HG03280 (cell line): ENCODE measurements around the gene FGF18.

Experiments
- ATAC-seq: cut with Tn5 transposase; IDR thresholded peaks from one replicate; pipeline ENCODE4 v1.9.1; 2021; ENCODE audit warnings: mild to moderate bottlenecking, moderate library complexity; ENCODE audit not compliant: unreplicated experiment

FGF18 gene

DNA sequence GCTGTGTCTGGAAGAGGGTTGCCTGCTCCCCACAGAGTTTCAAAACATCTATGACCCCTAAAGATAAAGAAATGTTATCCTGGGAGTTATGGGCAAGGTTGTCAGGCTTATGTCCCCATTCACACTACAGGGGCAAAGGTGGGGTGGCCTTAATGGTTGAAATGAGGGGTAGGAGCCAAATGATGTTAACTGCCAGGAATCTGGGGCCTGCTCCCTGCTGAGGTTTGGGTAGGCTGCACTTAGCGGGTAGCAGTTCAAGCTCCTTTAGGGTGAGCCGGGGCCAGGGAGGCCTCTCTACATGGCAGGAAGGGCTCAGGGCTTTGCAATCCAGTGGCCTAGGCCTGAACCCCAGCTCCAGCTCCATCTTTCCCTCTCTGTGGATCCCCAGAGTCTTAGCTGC lies 3.0 kb downstream of the FGF18 start:
- no peak for ATAC-seq

DNA sequence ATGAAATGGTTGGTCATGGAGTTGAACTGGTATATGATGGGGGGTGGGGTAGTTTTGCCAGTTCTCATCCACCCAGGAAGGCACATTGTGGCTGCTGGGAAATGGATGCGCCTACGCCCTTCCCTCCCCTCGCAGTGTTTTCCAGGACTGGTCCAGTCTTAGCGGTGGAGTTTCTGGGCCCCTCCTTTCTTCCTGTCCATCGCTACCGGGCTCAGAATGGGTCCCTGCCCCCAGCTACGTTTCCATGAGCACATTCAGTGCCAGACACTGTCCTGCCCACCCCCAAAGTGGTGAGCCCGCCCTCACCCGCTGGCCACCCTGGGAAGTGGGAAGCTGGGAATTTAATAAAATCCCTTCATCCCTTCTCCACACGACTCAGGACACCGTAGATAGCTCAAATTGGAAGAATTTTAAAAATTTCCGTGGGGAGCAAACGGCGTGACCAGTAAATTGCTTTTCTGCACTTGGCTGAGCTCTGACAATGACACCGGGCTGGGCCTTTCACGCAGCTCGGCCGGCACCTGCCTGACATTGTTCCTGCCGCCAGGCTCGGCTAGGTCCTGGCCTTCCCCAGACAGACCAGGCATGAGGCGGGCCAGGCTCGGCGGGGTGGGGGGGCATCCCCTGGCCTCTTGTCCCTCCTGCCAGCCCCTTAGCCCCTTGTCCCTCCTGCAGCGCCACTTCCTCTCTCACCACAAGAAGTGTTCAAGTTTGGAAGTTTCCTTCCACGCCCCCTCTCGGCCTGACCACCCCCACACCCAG lies 3.6 kb downstream of the FGF18 start:
- no peak for ATAC-seq

DNA sequence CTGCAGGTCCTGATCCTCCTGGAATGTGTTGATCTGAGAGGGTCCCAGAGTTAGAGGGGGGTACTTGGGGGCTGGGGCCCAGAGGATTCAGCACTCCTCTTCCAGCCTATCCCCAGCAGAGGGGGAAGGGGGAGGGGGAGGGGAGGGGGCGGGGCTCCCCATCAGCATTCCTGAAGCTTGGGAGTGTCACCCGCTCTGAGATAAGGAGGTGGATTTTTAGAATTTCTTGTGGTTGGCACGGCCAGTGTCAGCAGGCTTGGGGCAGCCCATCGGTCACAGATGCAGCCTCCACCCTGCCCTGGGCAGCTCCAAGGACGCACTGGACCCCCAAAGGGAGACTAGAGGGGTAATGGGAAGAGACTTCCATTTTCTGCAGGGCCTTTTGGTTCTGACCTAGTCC lies 5.3 kb downstream of the FGF18 start:
- no peak for ATAC-seq

DNA sequence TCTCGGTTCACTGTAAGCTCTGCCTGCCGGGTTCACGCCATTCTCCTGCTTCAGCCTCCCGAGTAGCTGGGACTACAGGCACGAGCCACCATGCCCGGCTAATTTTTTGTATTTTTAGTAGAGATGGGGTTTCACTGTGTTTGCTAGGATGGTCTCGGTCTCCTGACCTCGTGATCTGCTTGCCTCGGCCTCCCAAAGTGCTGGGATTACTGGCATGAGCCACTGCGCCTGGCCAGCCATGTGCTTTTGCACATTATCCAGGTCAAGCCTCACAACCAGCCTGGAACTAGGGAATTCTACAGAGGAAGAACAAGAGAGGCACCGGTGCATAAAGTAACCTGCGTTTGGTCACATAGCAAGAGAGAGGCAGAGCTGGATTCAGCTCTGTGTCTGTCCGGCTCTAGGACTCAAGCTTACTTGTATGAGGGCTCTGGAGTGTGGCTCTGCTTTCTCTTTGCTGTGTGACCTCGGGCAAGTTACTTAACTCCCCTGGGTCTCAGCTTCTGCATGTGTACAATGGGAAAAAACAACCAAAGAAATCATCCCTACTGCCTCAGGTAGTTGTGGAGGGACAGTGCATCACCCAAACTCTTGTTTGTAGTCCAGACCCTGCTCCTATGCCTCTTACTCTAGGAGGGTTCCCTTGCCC lies 6.3 kb downstream of the FGF18 start:
- no peak for ATAC-seq

DNA sequence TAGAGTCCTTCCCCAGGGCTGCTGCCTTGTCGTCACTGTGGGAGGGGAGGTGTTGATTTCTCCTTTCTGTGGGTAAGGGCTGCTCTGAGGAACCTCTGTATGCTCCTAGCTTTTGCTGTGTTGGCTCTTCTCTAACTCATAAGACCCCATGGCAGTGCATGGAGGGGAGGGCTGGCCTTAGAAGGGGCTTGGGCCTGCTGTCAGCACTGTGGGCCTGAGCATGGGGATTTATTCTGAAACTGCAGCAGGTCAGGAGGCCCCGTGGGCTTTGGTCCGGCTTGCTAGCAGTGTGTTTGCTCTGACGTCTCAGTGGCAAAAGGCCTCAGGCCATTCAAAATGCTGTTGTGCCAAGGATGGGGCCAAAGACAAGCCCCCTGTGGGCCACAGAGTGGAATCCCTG lies 6.8 kb downstream of the FGF18 start:
- no peak for ATAC-seq

DNA sequence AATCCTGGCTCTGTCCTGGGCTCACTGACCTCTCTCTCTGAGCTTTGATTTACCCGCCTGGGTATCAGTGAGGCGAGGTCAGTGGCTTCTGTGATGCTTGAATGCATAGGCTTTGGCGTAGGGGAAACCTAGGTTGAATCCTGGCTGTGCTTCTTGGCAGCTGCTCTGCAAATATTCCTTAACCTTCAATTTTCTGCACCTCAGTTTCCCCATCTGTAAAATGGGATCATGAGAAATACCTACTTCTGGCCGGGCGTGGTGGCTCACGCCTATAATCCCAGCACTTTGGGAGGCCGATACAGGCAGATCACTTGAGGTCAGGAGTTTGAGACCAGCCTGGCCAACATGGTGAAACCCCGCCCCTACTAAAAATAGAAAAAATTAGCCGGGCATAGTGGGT lies 7.2 kb downstream of the FGF18 start:
- no peak for ATAC-seq

DNA sequence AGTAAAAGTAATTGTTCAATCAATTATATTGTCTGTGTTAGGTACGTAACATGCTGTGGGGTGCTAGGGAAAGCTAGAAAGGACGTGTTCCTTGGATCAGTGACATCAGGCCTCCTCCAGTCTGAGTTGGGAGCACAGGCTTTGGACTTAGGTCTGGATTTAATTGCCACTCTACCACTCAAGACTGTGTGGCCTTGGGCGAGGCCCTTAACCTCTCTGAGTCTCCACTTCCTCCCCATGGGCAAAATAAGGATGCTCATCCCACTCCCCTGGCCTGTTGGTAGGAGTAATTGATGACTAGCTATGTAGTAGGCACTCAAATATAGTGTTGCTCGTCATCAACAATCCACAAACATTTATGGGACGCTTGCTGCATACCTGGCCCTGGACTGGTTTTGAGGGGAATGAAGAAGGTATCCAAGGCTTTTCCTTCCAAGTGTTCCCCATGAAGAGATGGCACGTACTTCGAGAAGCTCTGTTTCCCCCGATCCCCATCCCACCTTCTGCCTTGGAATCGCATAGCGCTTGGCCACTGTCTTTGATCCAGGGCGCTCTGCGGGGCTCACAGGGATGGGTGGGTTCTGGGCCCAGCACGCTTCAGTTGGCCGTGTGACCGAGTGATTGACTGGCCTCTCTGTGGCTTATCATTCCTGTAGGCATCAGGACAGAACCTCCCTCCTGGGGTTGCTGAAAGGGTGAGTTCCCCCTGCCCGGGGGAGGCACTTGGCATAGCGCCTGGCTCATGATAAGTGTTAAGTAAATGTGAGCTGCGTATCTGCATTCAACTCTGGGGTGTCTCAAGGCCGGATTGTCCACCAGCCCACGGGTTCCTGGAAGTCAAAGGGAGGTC lies 8.1 kb downstream of the FGF18 start:
- ATAC-seq = no peak

DNA sequence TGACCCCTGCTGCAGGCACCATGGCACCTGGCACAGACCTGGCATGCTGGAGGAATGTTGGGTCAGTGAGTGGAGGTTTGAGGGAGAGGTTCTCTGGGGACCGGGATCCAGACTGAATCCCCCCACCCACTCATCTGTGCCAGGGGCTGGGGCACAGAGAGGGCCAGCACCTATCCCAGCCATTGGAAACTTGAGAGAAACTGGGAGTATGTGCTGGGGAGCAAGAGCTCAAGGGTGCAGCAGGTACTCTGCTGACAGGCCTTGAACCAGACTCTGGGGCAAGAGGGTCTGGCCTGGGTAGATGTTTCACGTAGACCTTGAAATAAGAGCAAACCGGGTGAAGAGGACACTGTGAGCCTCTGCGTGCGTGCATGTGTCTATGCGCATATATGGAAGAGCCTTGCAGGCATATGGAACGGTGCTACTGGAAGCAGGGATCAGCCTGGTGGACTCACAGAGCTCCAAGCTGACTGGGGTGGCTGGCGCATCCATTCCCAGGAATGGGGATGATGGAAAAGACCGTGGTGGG lies 8.8 kb downstream of the FGF18 start:
- no peak for ATAC-seq

DNA sequence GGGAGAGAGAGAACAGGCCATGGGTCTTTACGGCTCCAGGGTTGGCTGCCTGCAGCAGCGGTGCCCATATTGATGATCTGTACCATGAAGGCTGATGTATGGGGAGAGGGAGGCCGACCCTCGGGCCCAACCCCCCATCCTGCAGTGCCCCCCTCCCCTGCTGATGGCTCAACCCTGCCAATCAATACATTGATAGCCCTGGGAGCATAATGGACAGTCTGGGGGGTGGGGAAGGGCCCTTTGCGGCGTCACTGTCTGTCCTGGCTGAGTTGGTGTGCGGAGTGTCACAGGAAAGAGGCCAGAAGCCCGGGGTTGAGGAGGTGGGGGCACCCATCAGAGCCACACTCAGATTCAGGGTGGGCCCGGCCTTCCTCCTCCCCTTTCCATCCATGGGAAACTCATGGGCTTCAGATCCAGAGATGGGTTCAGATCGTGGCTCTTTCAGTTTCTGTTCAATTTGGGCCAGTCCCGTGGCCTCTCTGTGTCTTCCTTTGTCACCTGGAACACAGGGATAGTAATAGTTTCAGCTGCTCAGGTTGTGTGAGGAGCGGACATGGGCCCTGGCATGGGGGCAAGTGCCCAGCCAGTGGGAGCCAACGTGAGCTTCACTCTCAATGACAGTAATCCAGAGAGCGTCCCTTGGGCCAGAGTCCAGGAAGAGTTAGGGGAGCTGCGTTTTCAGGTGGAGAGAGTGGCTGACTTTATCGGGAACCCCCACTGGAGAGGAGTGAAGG lies 9.5 kb downstream of the FGF18 start:
- no peak for ATAC-seq

DNA sequence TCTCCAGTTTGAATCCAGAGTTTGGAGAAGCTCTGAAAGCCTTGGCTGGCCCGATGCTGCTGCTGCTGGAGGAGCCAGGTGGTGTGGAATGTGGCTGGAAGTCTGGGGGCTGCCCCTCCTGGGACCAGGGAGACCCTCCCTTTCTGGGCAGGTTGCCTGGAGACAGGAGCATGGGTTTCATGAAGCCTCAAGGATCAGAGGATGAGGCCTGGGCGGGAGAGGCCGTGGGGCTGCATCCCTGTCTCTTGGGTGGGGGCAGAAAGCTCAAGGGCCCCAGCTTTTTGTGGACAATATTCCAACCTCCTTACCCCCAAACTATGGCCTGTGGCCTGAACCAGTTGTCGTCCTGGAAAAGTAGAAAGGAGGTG lies 10.1 kb downstream of the FGF18 start:
- ATAC-seq = no peak

DNA sequence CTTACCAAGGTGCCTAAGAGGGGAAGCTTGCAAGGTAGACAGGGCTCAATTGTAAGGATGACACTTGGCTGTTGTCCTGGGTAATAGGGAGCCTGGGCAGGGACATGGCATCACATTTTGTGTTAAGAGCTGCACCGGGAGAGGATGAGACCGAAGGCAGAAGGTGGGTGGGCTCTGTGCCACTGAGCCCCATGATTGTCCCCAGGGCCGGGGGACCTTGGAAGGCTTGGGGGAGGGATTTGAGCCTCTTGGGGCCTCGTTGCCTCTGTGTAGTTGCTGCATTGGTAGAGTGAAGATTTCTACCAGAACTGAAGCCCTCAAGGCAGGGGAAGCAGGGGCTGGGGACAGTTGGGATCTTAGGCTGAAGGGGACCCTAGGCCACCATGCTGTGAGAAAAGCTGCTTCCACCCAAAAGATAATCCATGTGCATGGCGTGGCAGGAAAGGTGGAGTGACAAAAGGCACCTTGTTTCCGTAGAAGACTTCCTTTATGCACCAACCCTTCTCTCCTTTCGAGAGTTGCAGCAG lies 11.9 kb downstream of the FGF18 start:
- ATAC-seq = no peak

DNA sequence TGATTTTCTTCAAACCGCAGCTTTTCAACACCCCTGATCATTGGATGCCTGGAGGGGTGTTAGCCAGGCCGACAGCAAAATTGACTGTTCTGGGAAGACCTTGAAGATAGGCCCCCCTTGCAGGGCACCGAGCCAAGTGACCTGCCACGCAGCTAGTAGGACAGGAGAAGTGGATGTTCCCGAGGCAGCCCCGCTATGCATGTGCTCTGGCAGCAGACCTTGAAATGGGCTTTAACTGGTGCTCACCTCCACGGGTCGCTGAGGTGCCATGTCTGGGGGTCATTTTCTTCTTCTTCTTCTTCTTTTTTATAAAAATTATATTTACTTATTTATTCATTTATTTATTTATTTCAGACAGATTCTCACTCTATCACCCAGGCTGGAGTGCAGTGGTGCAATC lies 12.6 kb downstream of the FGF18 start:
- no peak for ATAC-seq

DNA sequence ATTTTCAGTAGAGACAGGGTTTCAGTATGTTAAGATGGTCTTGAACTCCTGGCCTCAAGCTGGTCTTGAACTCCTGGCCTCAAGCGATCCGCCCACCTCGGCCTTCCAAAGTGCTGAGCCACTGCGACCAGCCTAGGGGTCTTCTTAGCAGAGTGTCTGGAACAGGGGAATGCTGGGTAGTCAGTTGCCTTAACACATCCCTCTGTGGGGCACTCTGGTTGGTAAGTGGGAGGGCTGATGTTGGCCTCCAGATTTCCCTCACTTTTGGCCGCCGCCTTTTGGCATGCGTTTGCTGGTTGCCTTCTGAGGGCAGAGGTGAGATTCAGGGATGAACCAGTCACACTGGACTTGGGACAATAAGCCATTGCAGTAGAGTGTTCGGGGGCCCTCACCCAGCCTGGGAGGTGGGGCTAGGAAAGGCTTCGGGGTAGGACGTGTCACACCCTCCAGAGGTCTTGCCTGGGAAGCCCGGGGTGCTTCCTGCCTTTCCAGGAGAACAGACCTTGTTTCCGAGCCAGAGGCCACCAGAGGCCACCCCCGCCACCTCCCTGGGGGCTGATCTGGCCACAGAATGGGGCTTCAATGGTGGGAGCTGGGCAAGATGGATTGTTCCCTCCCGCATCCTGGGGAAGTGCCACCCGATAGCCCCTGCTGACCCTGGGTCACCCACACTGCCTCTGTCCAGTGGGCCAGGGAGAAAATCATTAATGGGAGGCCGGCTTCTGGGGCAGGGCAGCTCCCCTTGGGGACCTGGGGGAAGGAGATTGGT lies 13.3 kb downstream of the FGF18 start:
- no peak for ATAC-seq

DNA sequence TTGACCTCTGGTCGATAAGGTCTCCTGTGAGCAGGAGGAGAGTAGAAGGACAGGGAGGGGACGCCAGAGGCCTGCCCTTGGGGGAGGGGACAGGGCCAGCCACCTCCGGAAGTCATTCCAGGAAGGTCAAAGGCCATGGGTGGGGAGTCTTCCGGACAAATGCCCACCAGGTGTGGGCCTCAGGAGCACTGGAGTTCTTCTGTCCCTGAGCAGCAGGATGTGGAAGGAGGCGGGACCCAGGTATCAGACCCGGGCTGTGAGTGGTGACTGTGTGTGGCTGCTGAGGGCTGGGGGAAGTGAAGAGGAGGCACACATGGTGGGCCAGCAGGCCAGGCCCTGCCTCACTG lies 13.9 kb downstream of the FGF18 start:
- no peak for ATAC-seq

DNA sequence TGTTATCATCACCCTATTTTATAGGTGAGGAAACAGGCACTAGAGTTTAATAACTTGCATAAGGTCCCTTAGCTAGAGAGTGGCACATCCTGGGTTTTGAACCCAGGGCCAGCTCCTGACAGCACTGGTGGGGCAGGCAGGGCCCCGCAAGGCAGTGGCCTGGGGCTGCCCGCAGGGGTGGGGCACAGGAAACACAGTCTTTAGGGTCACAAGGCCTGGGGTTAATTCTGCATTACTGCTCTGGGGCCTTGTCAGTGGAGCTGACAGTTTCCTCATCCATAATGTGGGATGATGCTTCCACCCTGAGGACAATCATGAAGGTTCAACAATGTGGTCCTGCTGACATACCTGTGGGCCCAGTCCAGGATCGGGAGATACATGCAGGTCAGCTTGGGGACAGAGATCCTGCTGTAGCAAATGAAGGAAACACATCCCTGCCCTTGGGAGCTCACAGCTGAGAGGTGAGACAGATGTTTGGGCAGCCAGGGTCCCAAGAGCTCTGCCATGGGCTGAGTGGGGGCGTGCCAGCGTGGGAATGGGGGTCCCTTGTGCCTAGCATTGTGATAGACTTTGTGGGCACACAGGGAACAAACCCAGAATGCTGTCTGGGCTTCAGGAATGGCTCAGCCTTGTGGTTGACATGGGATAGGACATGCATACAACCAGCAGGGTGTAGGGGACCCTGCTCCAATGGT lies 14.7 kb downstream of the FGF18 start:
- ATAC-seq = no peak

DNA sequence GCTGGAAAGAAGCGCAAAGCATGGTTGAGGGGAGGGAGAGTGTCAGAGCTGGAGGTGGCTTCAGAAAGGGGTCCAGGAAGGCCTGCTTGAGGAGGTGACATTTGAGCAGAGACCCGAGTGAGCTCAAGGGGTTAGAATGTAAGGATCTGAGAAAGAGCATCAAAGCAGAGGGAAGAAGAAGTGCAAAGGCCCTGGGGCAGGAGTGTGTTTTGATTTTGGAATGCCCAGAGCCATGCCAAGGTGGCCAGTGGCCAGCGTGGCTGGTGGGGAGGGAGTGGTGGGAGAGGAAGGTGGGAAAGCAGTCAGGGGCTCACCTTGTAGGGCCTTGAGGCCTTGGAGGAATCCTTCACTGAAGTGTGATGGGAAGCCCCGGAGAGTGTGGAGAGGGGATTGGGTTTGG lies 15.4 kb downstream of the FGF18 start:
- ATAC-seq = no peak

DNA sequence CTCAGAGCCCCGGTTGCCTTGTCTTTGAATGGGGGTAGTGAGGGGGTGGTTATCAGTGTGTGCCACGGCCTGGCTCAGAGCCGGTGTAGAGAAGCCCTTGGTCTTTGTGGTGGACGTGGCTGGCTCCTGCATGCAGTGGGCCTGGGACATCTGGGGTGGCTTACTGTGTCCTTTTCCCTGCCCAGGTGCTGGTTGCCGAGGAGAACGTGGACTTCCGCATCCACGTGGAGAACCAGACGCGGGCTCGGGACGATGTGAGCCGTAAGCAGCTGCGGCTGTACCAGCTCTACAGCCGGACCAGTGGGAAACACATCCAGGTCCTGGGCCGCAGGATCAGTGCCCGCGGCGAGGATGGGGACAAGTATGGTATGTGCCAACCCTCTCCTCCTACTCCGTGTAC lies 16.5 kb downstream of the FGF18 start:
- no peak for ATAC-seq

DNA sequence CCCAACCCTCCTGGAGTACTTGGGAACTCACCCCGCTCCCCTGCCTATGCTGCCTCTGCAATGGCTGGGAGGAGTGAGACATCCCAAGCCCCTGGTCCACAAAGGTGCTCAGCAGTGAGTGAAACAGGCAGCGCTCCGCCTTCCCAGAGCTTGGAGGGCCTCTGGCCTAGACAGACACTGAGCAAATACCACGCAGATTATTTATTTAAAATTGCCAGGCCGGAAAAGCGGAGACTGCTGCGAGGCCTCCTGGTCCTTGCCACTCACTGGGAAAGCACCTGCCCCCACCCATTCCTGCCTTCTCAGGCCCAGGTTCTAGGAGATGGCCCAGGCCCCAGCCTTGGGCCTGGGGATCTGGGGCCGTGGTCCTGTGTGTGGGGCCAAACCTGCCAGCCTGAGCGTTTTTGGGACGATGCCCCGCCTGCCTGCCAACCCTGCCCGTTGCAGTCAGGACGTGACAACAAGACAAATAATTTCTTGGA lies 17.4 kb downstream of the FGF18 start:
- ATAC-seq = no peak

DNA sequence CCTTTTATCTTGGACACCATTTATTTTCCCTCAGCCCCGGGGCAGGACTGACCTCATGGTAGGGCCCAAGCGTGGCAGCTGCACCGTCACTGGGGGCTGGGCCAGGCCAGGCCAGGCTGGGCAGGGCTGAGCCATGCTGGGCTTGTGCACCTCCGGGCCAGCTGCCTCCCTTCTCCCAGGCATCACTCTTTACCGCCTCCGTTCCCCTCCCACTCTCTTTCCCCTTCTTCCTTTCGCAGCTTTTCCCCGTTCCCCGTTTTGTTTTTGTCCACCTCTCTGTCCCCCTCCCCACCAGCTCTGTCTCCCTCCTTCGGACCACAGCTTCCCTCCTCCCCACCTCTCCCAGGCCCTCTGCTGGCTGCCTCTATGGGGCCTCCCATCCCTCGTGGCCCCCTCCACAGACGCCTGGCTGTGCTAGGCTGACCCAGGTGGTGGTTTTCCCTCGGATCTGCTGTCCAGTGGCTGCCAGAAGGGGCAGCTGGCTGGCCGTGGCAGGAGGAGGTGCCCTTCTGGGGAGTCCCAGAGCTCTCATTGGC lies 17.9 kb downstream of the FGF18 start:
- ATAC-seq = no peak
